ENCODE data around the gene KCTD11. TPM values are rescaled to one million over a fixed set of nuclear protein-coding genes. Genes with fewer than 3 reads are reported as not detected.

The KCTD11 gene
- total RNA-seq, 2 donors from 2014 or later, result 13.3 to 20.2 TPM

DNA sequence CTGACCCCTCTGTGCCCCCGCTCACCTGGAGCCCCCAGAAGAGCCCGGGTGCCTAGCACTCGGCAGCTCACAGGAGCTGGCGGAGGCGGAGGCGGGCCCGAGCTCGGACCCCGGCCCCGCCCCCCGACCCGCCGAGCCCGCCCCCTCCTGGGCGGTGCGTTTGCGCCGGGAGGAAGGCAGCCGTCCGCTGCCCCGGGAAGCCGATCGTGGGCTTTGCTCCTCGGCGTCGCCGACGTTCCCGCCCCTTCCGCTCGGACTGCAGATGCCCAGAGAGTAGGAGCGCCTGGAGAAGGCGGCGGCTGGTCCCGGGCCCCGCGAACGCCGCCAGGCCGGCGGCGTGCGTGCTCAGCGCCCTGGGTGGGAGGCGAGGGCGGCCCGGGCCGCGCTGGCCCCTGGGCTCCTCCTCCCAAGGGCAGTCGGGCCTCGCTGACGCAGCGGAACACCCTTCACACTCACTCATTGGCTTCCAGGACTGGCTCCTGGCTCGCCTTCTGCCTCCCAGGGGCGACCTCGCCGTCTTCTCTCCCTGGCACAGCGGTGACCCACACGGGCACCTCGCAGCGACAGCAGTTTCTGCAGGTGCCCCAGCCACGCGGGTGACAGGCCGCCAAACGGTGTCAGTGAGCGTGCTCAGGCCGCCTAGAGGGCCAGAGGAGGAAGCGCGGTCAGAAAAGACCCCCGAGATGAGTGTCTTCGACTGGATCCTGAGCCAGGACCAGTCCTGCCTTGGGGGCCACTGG, 42.7 kb downstream of the KCTD11 start, which contains the start of gene PLSCR3:
TSS of gene PLSCR3 (minus strand) at position 74 of the 740 bp plus-strand sequence. CDS start 415 bp downstream, outside the sequence.
- TF ChIP-seq, protein P1, sequence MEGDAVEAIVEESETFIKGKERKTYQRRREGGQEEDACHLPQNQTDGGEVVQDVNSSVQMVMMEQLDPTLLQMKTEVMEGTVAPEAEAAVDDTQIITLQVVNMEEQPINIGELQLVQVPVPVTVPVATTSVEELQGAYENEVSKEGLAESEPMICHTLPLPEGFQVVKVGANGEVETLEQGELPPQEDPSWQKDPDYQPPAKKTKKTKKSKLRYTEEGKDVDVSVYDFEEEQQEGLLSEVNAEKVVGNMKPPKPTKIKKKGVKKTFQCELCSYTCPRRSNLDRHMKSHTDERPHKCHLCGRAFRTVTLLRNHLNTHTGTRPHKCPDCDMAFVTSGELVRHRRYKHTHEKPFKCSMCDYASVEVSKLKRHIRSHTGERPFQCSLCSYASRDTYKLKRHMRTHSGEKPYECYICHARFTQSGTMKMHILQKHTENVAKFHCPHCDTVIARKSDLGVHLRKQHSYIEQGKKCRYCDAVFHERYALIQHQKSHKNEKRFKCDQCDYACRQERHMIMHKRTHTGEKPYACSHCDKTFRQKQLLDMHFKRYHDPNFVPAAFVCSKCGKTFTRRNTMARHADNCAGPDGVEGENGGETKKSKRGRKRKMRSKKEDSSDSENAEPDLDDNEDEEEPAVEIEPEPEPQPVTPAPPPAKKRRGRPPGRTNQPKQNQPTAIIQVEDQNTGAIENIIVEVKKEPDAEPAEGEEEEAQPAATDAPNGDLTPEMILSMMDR (IDR thresholded peaks at IDR 0.05), result peak; percentile 44
- peak; percentile 88 for ATAC-seq (ENCODE audit: insufficient number of reproducible peaks, low FRiP score, low read depth)
- peaks cover 14% of the 10 kb centered on the region for H3K36me3 ChIP-seq
- H3K4me3 ChIP-seq, result peak within 1 kb of the TSS; percentile 84
- peak within 1 kb of the TSS; percentile 84 to 88 for H3K27ac ChIP-seq
- peak; percentile 41 for DNase-seq (ENCODE audit: low spot score)
- H3K27me3 ChIP-seq (replicated peaks; ENCODE audit: insufficient read depth), result no peaks in the 10 kb centered on the region
- peaks cover 6 to 10% of the 10 kb centered on the region in 2 donors for H3K4me1 ChIP-seq (ENCODE audit: control insufficient read depth in 1 of 2, low read depth in 2 of 2)
- H3K9me3 ChIP-seq, result no peaks in the 10 kb centered on the region

DNA sequence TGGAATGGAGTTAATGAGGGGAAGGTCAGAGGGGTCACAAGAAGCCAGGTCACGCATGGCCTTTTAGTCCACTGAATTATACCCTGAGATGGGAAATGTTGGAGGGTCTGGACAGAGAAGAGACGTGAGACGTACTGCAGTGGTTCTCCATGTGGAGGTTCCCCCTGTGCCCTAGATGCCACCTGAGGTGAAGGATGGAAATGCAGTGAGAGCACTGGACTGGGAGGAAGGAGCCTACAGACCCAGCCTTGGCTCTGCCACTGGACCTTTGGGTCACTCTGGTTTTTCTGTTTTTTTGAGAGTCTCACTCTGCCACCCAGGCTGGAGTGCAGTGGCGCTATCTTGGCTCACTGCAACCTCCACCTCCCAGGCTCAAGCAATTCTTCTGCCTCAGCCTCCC, 44.2 kb downstream of the KCTD11 start:
- DNase-seq (ENCODE audit: low spot score), result no peak
- no peaks in the 10 kb centered on the region for H3K27me3 ChIP-seq (replicated peaks; ENCODE audit: insufficient read depth)
- H3K27ac ChIP-seq, result no peak overlapping the region
- no peaks in the 10 kb centered on the region for H3K9me3 ChIP-seq
- no peak for ATAC-seq (ENCODE audit: insufficient number of reproducible peaks, low FRiP score, low read depth)
- peaks cover 6 to 10% of the 10 kb centered on the region in 2 donors for H3K4me1 ChIP-seq (ENCODE audit: control insufficient read depth in 1 of 2, low read depth in 2 of 2)
- TF ChIP-seq, protein P1 (IDR thresholded peaks at IDR 0.05), result no peak
- no peak overlapping the region for H3K4me3 ChIP-seq
- H3K36me3 ChIP-seq, result peaks cover 5% of the 10 kb centered on the region

DNA sequence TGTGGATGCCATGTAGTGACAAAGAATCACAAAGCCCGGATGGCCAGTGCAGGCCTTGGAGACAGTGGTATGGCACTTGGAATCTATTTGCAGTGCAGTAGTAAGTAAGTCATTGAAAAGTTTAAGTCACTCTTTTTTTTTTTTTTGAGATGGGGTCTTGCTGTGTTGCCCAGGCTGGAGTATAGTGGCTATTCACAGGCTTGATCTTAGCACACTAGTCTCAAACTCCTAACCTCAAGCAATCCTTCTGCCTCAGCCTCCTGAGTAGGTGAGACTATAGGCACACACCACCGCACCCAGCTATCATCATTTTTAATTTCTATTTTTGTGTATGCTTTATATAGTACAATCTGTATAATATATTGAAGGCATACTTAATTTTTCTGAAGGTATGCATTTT, 46.6 kb downstream of the KCTD11 start:
- no peaks in the 10 kb centered on the region for H3K9me3 ChIP-seq
- no peak for DNase-seq (ENCODE audit: low spot score)
- H3K27me3 ChIP-seq (replicated peaks; ENCODE audit: insufficient read depth), result no peaks in the 10 kb centered on the region
- peaks cover 12% of the 10 kb centered on the region in 2 donors for H3K4me1 ChIP-seq (ENCODE audit: control insufficient read depth in 1 of 2, low read depth in 2 of 2)
- H3K4me3 ChIP-seq, result no peak overlapping the region
- no peak overlapping the region for H3K27ac ChIP-seq
- no peak for ATAC-seq (ENCODE audit: insufficient number of reproducible peaks, low FRiP score, low read depth)
- H3K36me3 ChIP-seq, result no peaks in the 10 kb centered on the region
- TF ChIP-seq, protein P1 (IDR thresholded peaks at IDR 0.05), result no peak

DNA sequence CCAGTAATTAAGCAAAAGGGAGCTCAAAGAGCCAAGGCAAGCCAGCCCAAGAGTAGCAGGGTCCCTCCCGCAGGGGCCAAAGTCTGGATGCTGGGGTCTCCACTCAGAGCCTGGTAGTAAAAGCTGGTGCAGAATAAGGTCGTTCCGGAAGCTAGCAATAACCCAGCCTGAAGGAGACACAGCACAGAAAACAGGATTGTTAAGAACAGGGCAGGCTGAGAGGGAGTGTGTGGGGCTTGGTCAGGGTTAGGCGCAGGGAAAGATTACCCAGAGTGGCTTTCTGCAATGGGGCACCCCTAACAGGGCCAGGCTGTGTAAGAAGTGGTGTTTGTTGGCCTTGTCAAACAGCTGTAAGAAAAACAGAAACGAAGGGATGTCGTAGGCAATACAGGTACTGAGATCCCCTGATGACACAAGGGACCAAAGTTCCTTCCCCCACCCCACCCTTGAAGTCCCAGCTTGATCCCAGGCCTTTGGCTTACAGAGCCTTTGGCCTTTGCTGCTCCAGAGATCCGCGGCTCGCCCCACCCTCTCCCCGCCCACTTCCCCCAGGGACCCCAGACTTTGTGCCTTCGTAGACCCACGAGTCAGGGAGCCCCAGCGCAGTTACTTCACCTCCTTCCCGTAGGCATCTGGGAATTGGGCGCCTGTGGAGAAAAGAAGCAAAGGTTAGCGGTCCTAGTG, 51.2 kb downstream of the KCTD11 start:
- ATAC-seq (ENCODE audit: insufficient number of reproducible peaks, low FRiP score, low read depth) (no peak), DNase-seq (ENCODE audit: low spot score) (no peak)
- Histone ChIP-seq H3K27ac (peak overlapping the region; percentile 78 to 93), H3K4me1 (ENCODE audit: control insufficient read depth in 1 of 2, low read depth in 2 of 2) (peaks cover 18% of the 10 kb centered on the region in 2 donors), H3K27me3 (replicated peaks; ENCODE audit: insufficient read depth) (no peaks in the 10 kb centered on the region), H3K9me3 (no peaks in the 10 kb centered on the region), H3K36me3 (no peaks in the 10 kb centered on the region), H3K4me3 (peak overlapping the region; percentile 90)
- TF ChIP-seq, protein P1 (IDR thresholded peaks at IDR 0.05), result no peak

DNA sequence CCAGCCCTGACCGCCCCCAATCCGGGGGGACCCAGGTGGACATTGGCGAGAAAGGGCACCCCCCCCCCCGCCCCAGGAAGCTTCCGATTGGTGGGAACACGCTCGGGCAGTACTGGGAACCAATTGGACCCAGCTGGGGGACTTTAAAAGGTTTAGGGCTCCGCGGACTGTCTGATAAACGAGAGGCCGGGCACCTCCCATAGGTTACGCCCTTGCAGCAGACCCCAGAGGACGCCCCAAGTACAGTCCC, 51.7 kb downstream of the KCTD11 start:
- TF ChIP-seq, protein P1 (IDR thresholded peaks at IDR 0.05), result no peak
- Histone ChIP-seq H3K27ac (peak overlapping the region; percentile 78 to 93), H3K4me3 (peak overlapping the region; percentile 90), H3K9me3 (no peaks in the 10 kb centered on the region), H3K4me1 (ENCODE audit: control insufficient read depth in 1 of 2, low read depth in 2 of 2) (peaks cover 18% of the 10 kb centered on the region in 2 donors), H3K36me3 (no peaks in the 10 kb centered on the region), H3K27me3 (replicated peaks; ENCODE audit: insufficient read depth) (no peaks in the 10 kb centered on the region)
- peak; percentile 26 for DNase-seq (ENCODE audit: low spot score)
- peak; percentile 17 for ATAC-seq (ENCODE audit: insufficient number of reproducible peaks, low FRiP score, low read depth)

Measured in thoracic aorta (tissue), 2 donors.